ENCODE data around the gene CCDC81.

DNA sequence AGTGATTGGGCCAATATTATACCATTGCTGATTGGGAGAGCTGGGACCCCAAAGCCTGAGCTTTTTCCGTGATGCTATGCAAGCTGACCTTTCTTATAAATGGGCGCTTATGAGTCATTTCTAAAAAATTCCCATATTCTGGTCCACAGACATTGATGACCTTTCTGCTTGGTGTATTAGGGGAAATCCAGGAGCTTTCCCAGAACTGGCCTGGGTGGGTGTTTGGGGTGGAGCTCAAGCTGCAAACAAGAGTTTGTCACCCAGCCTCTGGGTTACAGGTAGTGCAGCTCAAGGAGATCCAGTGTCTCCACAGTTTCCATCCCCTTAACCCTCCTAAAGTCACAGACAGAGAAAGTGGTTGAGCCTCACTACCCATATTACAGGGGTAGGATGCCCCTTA is 67.7 kb downstream of the CCDC81 start:
- TF ChIP-seq, protein P1, sequence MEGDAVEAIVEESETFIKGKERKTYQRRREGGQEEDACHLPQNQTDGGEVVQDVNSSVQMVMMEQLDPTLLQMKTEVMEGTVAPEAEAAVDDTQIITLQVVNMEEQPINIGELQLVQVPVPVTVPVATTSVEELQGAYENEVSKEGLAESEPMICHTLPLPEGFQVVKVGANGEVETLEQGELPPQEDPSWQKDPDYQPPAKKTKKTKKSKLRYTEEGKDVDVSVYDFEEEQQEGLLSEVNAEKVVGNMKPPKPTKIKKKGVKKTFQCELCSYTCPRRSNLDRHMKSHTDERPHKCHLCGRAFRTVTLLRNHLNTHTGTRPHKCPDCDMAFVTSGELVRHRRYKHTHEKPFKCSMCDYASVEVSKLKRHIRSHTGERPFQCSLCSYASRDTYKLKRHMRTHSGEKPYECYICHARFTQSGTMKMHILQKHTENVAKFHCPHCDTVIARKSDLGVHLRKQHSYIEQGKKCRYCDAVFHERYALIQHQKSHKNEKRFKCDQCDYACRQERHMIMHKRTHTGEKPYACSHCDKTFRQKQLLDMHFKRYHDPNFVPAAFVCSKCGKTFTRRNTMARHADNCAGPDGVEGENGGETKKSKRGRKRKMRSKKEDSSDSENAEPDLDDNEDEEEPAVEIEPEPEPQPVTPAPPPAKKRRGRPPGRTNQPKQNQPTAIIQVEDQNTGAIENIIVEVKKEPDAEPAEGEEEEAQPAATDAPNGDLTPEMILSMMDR (IDR thresholded peaks at IDR 0.05; ENCODE audit: insufficient read depth, low read length), result no peak
- no peak for TF ChIP-seq SPI1 (IDR thresholded peaks at IDR 0.05; ENCODE audit: borderline replicate concordance, low read depth)
- TF ChIP-seq, protein P2, sequence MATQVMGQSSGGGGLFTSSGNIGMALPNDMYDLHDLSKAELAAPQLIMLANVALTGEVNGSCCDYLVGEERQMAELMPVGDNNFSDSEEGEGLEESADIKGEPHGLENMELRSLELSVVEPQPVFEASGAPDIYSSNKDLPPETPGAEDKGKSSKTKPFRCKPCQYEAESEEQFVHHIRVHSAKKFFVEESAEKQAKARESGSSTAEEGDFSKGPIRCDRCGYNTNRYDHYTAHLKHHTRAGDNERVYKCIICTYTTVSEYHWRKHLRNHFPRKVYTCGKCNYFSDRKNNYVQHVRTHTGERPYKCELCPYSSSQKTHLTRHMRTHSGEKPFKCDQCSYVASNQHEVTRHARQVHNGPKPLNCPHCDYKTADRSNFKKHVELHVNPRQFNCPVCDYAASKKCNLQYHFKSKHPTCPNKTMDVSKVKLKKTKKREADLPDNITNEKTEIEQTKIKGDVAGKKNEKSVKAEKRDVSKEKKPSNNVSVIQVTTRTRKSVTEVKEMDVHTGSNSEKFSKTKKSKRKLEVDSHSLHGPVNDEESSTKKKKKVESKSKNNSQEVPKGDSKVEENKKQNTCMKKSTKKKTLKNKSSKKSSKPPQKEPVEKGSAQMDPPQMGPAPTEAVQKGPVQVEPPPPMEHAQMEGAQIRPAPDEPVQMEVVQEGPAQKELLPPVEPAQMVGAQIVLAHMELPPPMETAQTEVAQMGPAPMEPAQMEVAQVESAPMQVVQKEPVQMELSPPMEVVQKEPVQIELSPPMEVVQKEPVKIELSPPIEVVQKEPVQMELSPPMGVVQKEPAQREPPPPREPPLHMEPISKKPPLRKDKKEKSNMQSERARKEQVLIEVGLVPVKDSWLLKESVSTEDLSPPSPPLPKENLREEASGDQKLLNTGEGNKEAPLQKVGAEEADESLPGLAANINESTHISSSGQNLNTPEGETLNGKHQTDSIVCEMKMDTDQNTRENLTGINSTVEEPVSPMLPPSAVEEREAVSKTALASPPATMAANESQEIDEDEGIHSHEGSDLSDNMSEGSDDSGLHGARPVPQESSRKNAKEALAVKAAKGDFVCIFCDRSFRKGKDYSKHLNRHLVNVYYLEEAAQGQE (IDR thresholded peaks at IDR 0.05; ENCODE audit: insufficient replicate concordance, low read depth), result no peak
- TF ChIP-seq GABPA (IDR thresholded peaks at IDR 0.05; ENCODE audit: low read depth), result no peak
